HEK293 (cell line): ENCODE results near the gene TMIGD2.

ENCODE experiments used
- CTCF ChIA-PET: fragments of 350-600 bp; formaldehyde crosslinking; extraction: SDS; loops from one replicate; lab custom pipeline; 2021; ENCODE audit warnings: antibody characterized with exemption; lab: Yijun Ruan, JAX
- POLR2A ChIA-PET: fragments of 300-600 bp; formaldehyde crosslinking; extraction: SDS; loops from one replicate; lab custom pipeline; 2020; ENCODE audit warnings: antibody characterized with exemption, inconsistent platforms; lab: Yijun Ruan, JAX
- H3K27ac ChIP-seq: fragments of 200-500 bp; sonication (Bioruptor generic); 2 replicates; pipeline ENCODE4 v1.5.1; 2014; ENCODE audit warnings: low read depth, low read length, control low read depth, inconsistent platforms; ENCODE audit errors: extremely low read depth
- H3K36me3 ChIP-seq, 2 experiments: fragments of 200-500 bp in 1 of 2; sonication (Bioruptor generic) in 1 of 2; 1 replicate in 1 of 2; 2 replicates in 1 of 2; pipeline ENCODE4 v1.5.1; 2014 to 2017; ENCODE audit warnings: inconsistent platforms in 2 of 2, low read length in 2 of 2; ENCODE audit not compliant: control insufficient read depth in 2 of 2, insufficient read depth in 1 of 2
- H3K4me1 ChIP-seq: fragments of 200-500 bp; sonication (Bioruptor generic); 2 replicates; pipeline ENCODE4 v1.5.1; 2014; ENCODE audit warnings: mild to moderate bottlenecking, low read length, inconsistent platforms; ENCODE audit not compliant: control insufficient read depth, insufficient read depth
- H3K4me3 ChIP-seq: 2 replicates; pipeline ENCODE4 v1.5.1; 2011; ENCODE audit warnings: low read depth, mild to moderate bottlenecking, control low read depth, low read length, moderate library complexity
- H3K9me3 ChIP-seq: fragments of 200-500 bp; sonication (Bioruptor generic); 2 replicates; pipeline ENCODE4 v1.5.1; 2014; ENCODE audit warnings: low read depth, low read length, inconsistent platforms; ENCODE audit not compliant: control insufficient read depth, insufficient read depth
- AEBP2 ChIP-seq: fragments of 450-650 bp; formaldehyde crosslinking; IDR thresholded peaks from 2 replicates; pipeline ENCODE4 v1.5.1; 2016; ENCODE audit warnings: missing biosample characterization, missing genetic modification characterization, borderline replicate concordance
- GLIS1 ChIP-seq: fragments of 450-650 bp; formaldehyde crosslinking; IDR thresholded peaks from 2 replicates; pipeline ENCODE4 v1.5.1; 2016; ENCODE audit warnings: missing biosample characterization, missing genetic modification characterization
- IKZF3 ChIP-seq: fragments of 450-650 bp; IDR thresholded peaks from 2 replicates; pipeline ENCODE4 v1.5.0; 2018; ENCODE audit warnings: missing biosample characterization, mild to moderate bottlenecking, missing genetic modification characterization, moderate library complexity
- KLF17 ChIP-seq: fragments of 450-650 bp; formaldehyde crosslinking; IDR thresholded peaks from 2 replicates; pipeline ENCODE4 v1.5.1; 2016; ENCODE audit warnings: missing biosample characterization, missing genetic modification characterization
- OVOL3 ChIP-seq: fragments of 450-650 bp; formaldehyde crosslinking; IDR thresholded peaks from 2 replicates; pipeline ENCODE4 v1.5.1; 2016; ENCODE audit warnings: missing biosample characterization, missing genetic modification characterization
- PATZ1 ChIP-seq: fragments of 450-650 bp; formaldehyde crosslinking; IDR thresholded peaks from 2 replicates; pipeline ENCODE4 v1.5.1; 2016; ENCODE audit warnings: missing biosample characterization, missing genetic modification characterization
- SCRT1 ChIP-seq: fragments of 450-650 bp; formaldehyde crosslinking; IDR thresholded peaks from 2 replicates; pipeline ENCODE4 v1.5.1; 2016; ENCODE audit warnings: missing biosample characterization, missing genetic modification characterization, borderline replicate concordance
- ZEB2 ChIP-seq: fragments of 450-650 bp; formaldehyde crosslinking; IDR thresholded peaks from 2 replicates; pipeline ENCODE4 v1.5.1; 2016; ENCODE audit warnings: missing biosample characterization, missing genetic modification characterization
- ZFHX2 ChIP-seq: fragments of 450-650 bp; formaldehyde crosslinking; conservative IDR thresholded peaks from 2 replicates; pipeline ENCODE4 v1.5.1; 2016; ENCODE audit warnings: missing biosample characterization, missing genetic modification characterization
- ZIC2 ChIP-seq: fragments of 450-650 bp; formaldehyde crosslinking; IDR thresholded peaks from 2 replicates; pipeline ENCODE4 v1.5.1; 2016; ENCODE audit warnings: missing biosample characterization, missing genetic modification characterization
- ZNF138 ChIP-seq: fragments of 450-650 bp; formaldehyde crosslinking; IDR thresholded peaks from 2 replicates; pipeline ENCODE4 v1.5.1; 2016; ENCODE audit warnings: missing biosample characterization, missing genetic modification characterization, borderline replicate concordance
- ZNF341 ChIP-seq: fragments of 450-650 bp; formaldehyde crosslinking; IDR thresholded peaks from 2 replicates; pipeline ENCODE4; 2016; ENCODE audit warnings: low read depth, missing biosample characterization, missing genetic modification characterization
- ZNF366 ChIP-seq: fragments of 450-650 bp; formaldehyde crosslinking; conservative IDR thresholded peaks from 2 replicates; pipeline ENCODE4 v1.5.1; 2016; ENCODE audit warnings: missing biosample characterization, missing genetic modification characterization
- ZNF398 ChIP-seq: fragments of 450-650 bp; formaldehyde crosslinking; IDR thresholded peaks from 2 replicates; pipeline ENCODE4 v1.5.1; 2017; ENCODE audit warnings: missing biosample characterization, missing genetic modification characterization
- ZNF404 ChIP-seq: fragments of 450-650 bp; formaldehyde crosslinking; IDR thresholded peaks from 2 replicates; pipeline ENCODE4 v1.5.1; 2017; ENCODE audit warnings: missing biosample characterization, missing genetic modification characterization
- ZNF423 ChIP-seq: fragments of 450-650 bp; formaldehyde crosslinking; IDR thresholded peaks from 2 replicates; pipeline ENCODE4 v1.5.1; 2016; ENCODE audit warnings: missing biosample characterization, missing genetic modification characterization
- ZNF610 ChIP-seq: fragments of 450-650 bp; formaldehyde crosslinking; IDR thresholded peaks from 2 replicates; pipeline ENCODE4 v1.5.1; 2016; ENCODE audit warnings: missing biosample characterization, missing genetic modification characterization, borderline replicate concordance
- ZNF692 ChIP-seq: fragments of 450-650 bp; formaldehyde crosslinking; IDR thresholded peaks from 2 replicates; pipeline ENCODE4 v1.5.1; 2016; ENCODE audit warnings: missing biosample characterization, missing genetic modification characterization
- ZNF791 ChIP-seq: fragments of 450-650 bp; formaldehyde crosslinking; IDR thresholded peaks from 2 replicates; pipeline ENCODE4 v1.5.1; 2016; ENCODE audit warnings: missing biosample characterization, missing genetic modification characterization
- ZSCAN16 ChIP-seq: fragments of 450-650 bp; formaldehyde crosslinking; IDR thresholded peaks from 2 replicates; pipeline ENCODE4 v1.5.1; 2016; ENCODE audit warnings: missing biosample characterization, missing genetic modification characterization
- ZSCAN18 ChIP-seq: fragments of 450-650 bp; formaldehyde crosslinking; IDR thresholded peaks from 2 replicates; pipeline ENCODE4 v1.5.1; 2016; ENCODE audit warnings: missing biosample characterization, missing genetic modification characterization

The TMIGD2 gene

GRCh38 chr19:4279530-4280422 lies 22.4 kb downstream of the TMIGD2 start (continued):
- TF ChIP-seq IKZF3 (tag by site-specific recombination) (peak; percentile 53; the same call in 1 of the 2 replicates), ZSCAN18 (no peak), ZNF423 (tag by site-specific recombination) (0 out of 2 replicates have a peak, but pooled peaks have one; percentile 44), ZNF366 (tag by site-specific recombination) (peak; percentile 79), ZIC2 (tag by site-specific recombination) (peak; percentile 92), OVOL3 (tag by site-specific recombination) (no peak), ZEB2 (tag by site-specific recombination) (0 out of 2 replicates have a peak, but pooled peaks have one; percentile 10), ZNF610 (tag by site-specific recombination) (no peak), ZNF341 (tag by site-specific recombination) (peak; percentile 45)

GRCh38 chr19:4279267-4279529 lies 23.0 kb downstream of the TMIGD2 start:
- ChIA-PET CTCF (interaction anchor here (0.7 to 1.3 kb wide), 2 partner anchors 12 to 116 kb away, joined by 3 to 7 read pairs; no protein-coding TSS in a partner anchor), POLR2A (no interaction called here)
- no peak overlapping the region for H3K27ac ChIP-seq
- TF ChIP-seq KLF17 (tag by site-specific recombination) (no peak), ZNF692 (tag by site-specific recombination) (no peak), AEBP2 (no peak), ZNF138 (tag by site-specific recombination) (no peak), ZFHX2 (tag by site-specific recombination) (peak; percentile 50)
- H3K9me3 ChIP-seq: no peaks in the 10 kb centered on the region
- no peaks in the 10 kb centered on the region for H3K36me3 ChIP-seq
- no peaks in the 10 kb centered on the region; the same call in 1 of the 2 replicates for H3K4me1 ChIP-seq
- peak overlapping the region; percentile 2 for H3K4me3 ChIP-seq

- Histone ChIP-seq H3K9me3 (no peaks in the 10 kb centered on the region), H3K4me3 (peak within 1 kb of the TSS; percentile 13)
Observed at GRCh38 chr19:4278419-4279266, 23.5 kb downstream of the TMIGD2 start, which contains the start of gene SHD. Gene SHD, plus strand, starts transcription at chr19:4279266. Its CDS starts 798 bp downstream, at chr19:4280064.

More at GRCh38 chr19:4278419-4279266, 23.5 kb downstream of the TMIGD2 start, which contains the start of gene SHD:
- ChIA-PET CTCF (interaction anchor here (0.6 to 1.7 kb wide), 4 partner anchors 12 to 280 kb away, joined by 3 to 12 read pairs (median 3); no protein-coding TSS in a partner anchor), POLR2A (interaction anchor here (2.7 kb wide), 1 partner anchor 64 kb away, joined by 9 read pairs; the partner anchor contains the start of gene MPND)
- Histone ChIP-seq H3K27ac (no peak within 1 kb of the TSS), H3K36me3 (no peaks in the 10 kb centered on the region), H3K4me1 (no peaks in the 10 kb centered on the region; the same call in 1 of the 2 replicates)
- TF ChIP-seq ZSCAN16 (tag by site-specific recombination) (no peak), SCRT1 (tag by site-specific recombination) (no peak), ZNF404 (tag by site-specific recombination) (no peak), PATZ1 (tag by site-specific recombination) (0 out of 2 replicates have a peak, but pooled peaks have one; percentile 12), GLIS1 (tag by site-specific recombination) (no peak), ZNF791 (tag by site-specific recombination) (no peak), ZNF398 (tag by site-specific recombination) (peak; percentile 59)
